ENCODE results near the gene NOTCH4. TPM values are rescaled to one million over a fixed set of nuclear protein-coding genes. Genes with fewer than 3 reads are reported as not detected.

The NOTCH4 gene
- total and polyA plus RNA-seq, 7 donors, result 1.2 to 23.0 (median 5.4) TPM

DNA sequence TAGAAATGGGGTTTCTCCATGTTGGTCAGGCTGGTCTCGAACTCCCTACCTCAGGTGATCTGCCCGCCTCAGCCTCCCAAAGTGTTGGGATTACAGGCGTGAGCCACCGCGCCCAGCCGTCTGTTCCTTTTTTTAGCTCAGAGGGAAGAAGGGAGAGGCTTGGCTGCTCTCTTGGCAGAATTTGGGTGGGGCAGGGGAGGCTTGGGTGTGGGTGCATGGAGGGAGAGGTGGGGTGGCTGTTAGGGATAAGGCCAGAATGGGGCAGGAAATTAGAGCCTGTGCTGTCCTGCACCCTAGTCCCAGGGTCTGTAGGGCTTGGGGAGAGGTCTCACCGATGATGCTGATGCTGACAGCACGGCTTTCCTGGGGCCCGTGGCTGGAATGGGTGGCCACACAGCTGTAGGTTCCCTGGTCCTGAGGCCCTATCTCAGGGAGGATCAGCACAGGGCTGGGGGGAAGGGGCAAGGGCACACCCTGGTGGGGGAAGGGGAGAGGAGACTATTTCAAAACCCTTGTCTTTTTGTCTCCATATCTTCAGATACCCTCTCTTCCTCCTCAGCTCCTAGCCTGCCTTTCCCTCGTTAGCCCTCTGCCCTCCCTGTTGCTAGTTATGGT is 41.8 kb downstream of the NOTCH4 start:
- peaks cover 0 to 62% (median 39%) of the 10 kb centered on the region in 4 donors for H3K4me1 ChIP-seq
- intact Hi-C loops (cut with DNase I), result no loop called here
- TF ChIP-seq POLR2AphosphoS5 (IDR thresholded peaks at IDR 0.05) (no peak), EP300 (IDR thresholded peaks at IDR 0.05) (no peak), POLR2A (IDR thresholded peaks at IDR 0.05) (no peak)
- TF ChIP-seq, protein P1, sequence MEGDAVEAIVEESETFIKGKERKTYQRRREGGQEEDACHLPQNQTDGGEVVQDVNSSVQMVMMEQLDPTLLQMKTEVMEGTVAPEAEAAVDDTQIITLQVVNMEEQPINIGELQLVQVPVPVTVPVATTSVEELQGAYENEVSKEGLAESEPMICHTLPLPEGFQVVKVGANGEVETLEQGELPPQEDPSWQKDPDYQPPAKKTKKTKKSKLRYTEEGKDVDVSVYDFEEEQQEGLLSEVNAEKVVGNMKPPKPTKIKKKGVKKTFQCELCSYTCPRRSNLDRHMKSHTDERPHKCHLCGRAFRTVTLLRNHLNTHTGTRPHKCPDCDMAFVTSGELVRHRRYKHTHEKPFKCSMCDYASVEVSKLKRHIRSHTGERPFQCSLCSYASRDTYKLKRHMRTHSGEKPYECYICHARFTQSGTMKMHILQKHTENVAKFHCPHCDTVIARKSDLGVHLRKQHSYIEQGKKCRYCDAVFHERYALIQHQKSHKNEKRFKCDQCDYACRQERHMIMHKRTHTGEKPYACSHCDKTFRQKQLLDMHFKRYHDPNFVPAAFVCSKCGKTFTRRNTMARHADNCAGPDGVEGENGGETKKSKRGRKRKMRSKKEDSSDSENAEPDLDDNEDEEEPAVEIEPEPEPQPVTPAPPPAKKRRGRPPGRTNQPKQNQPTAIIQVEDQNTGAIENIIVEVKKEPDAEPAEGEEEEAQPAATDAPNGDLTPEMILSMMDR (IDR thresholded peaks at IDR 0.05), result no peak
- H3K27ac ChIP-seq, result peak overlapping the region; percentile 19 to 99 (median 88)
- H3K27me3 ChIP-seq, result no peaks in the 10 kb centered on the region
- H3K36me3 ChIP-seq, result peaks cover 13 to 55% (median 18%) of the 10 kb centered on the region in 4 donors
- DNase-seq, result no peak
- no peaks in the 10 kb centered on the region for H3K9me3 ChIP-seq
- WGBS, 2 donors, result 61 to 89% methylated on average over 10 of the region's 10 CpGs
- no peak overlapping the region for H3K4me3 ChIP-seq

DNA sequence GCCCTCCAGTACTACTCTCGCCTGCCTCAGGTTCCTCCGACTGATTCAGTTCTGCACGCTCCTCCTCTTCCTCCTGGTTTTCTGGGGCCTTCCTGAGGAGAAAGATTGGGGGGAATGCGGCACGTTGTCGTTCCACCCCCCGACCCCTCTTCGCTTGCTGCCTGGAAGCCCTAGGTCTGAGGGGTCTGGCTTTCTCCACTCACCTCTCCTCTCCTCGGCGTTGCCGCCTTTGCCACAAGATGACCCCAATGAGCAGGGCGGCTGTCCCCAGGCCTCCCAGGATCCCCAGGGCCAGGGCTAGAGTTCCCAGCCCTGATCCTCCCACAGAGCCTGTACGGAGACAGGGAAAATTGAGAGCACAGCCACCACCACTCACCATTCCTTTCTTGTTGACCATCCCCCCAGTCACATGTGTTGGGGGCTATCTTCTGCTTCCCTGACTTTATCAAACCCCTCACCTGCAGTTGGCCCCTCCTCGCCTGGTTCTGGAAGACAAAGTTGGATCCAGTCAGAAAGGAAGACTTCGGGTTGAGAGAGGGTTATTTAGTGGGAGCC is 42.6 kb downstream of the NOTCH4 start:
- no peak for DNase-seq
- intact Hi-C loops (cut with DNase I), result no loop called here
- H3K4me3 ChIP-seq, result no peak overlapping the region
- peaks cover 0 to 62% (median 39%) of the 10 kb centered on the region in 4 donors for H3K4me1 ChIP-seq
- H3K9me3 ChIP-seq, result no peaks in the 10 kb centered on the region
- WGBS, 2 donors, result 92 to 93% methylated on average over 15 of the region's 15 CpGs
- peak overlapping the region in 3 of 4 donors; percentile 2 to 99 (median 13) for H3K27ac ChIP-seq
- H3K27me3 ChIP-seq, result no peaks in the 10 kb centered on the region
- TF ChIP-seq POLR2A (IDR thresholded peaks at IDR 0.05) (no peak), POLR2AphosphoS5 (IDR thresholded peaks at IDR 0.05) (no peak), EP300 (IDR thresholded peaks at IDR 0.05) (no peak)
- TF ChIP-seq, protein P1 (IDR thresholded peaks at IDR 0.05), result no peak
- peaks cover 8 to 47% (median 13%) of the 10 kb centered on the region in 4 donors for H3K36me3 ChIP-seq

DNA sequence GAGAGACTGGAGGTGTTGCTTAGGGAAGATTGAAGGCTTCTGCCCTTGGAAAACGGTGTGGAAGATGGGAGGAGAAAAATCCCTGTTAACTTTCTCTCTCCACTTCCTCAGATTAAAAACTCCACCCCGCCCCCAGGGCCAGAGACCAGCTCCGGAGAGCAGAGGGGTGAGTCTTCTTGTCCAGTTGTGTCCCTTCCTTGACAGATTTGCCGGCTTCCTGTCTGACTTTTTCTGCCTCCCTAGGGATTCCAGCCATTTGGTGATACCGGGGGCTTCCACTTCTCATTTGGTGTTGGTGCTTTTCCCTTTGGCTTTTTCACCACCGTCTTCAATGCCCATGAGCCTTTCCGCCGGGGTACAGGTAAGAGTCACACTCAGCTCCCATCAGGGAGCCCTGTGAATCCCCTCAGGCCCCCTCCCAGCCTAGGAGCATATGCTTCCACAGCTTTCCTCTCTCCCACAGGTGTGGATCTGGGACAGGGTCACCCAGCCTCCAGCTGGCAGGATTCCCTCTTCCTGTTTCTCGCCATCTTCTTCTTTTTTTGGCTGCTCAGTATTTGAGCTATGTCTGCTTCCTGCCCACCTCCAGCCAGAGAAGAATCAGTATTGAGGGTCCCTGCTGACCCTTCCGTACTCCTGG is 44.0 kb downstream of the NOTCH4 start:
- H3K4me3 ChIP-seq, result no peak overlapping the region
- H3K27ac ChIP-seq, result peak overlapping the region; percentile 88 to 96 (median 94)
- TF ChIP-seq POLR2AphosphoS5 (IDR thresholded peaks at IDR 0.05), result no peak
- no peak for TF ChIP-seq POLR2A (IDR thresholded peaks at IDR 0.05)
- TF ChIP-seq EP300 (IDR thresholded peaks at IDR 0.05), result no peak
- TF ChIP-seq, protein P1 (IDR thresholded peaks at IDR 0.05), result no peak
- peaks cover 0 to 62% (median 42%) of the 10 kb centered on the region in 4 donors for H3K4me1 ChIP-seq
- intact Hi-C loops (cut with DNase I), result loop anchor here (5.0 to 10.0 kb wide), 2 partner anchors 355 to 513 kb away; partner anchors contain the start of genes CSNK2B, HSPA1B and LY6G5B
- no peaks in the 10 kb centered on the region for H3K27me3 ChIP-seq
- H3K9me3 ChIP-seq, result no peaks in the 10 kb centered on the region
- WGBS, 2 donors, result 82 to 84% methylated on average over 10 of the region's 10 CpGs
- no peak for DNase-seq
- peaks cover 8 to 43% (median 13%) of the 10 kb centered on the region in 4 donors for H3K36me3 ChIP-seq

DNA sequence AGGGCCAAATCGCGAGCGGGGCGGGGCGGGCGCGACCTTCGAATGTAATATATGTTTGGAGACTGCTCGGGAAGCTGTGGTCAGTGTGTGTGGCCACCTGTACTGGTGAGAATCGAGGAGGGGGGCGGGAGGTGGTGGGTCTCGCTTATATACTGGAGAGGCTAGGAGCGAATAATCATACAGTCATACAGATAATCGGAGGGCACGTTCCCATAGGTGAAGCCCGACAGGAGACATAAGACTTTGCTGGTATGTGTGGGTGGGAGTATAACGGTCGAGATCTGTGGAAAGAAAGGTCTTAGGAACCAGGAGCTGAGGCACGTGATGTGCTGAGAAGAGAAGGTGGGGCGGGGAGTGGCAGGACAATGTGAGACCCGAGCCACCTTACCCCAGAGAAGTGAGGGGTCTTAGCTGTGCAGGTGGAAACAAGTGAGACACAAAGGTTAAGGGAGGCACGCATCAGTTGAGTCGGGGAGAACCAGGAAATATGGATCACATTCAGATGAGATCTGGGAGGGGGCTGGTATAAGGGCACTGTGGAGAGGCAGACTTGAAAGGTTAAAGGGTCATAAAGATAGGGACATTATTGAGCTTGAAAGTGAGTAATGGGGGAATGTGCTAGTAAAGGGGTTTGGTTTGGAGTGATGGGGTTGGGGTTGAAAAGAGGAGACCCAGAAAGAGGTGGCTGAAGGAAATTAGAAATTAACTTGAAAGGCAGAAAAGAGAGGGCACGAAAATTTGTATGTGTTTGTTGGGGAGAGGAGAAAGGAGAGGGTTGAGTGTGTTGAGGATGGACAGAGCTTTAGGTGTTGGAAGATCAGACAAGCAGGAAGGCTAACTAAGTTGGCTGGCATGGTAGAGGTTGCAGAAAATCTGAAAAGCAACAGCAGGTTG is 45.1 kb downstream of the NOTCH4 start:
- WGBS, 2 donors, result 2% methylated on average over 24 of the region's 24 CpGs
- peak overlapping the region; percentile 61 to 97 (median 90) for H3K4me3 ChIP-seq
- DNase-seq, result no peak

More for the DNA sequence above, 45.1 kb downstream of the NOTCH4 start:
- H3K4me1 ChIP-seq, result peaks cover 0 to 64% (median 48%) of the 10 kb centered on the region in 4 donors
- H3K27me3 ChIP-seq, result no peaks in the 10 kb centered on the region
- TF ChIP-seq, protein P1 (IDR thresholded peaks at IDR 0.05), result no peak
- TF ChIP-seq POLR2A (IDR thresholded peaks at IDR 0.05) (no peak), EP300 (IDR thresholded peaks at IDR 0.05) (no peak), POLR2AphosphoS5 (IDR thresholded peaks at IDR 0.05) (no peak)
- peaks cover 8 to 43% (median 13%) of the 10 kb centered on the region in 4 donors for H3K36me3 ChIP-seq
- peak overlapping the region; percentile 88 to 96 (median 94) for H3K27ac ChIP-seq
- no peaks in the 10 kb centered on the region for H3K9me3 ChIP-seq
- intact Hi-C loops (cut with DNase I), result loop anchor here (5.0 to 10.0 kb wide), 2 partner anchors 354 to 511 kb away; partner anchors contain the start of genes CSNK2B, HSPA1B and LY6G5B
